Brain microvascular endothelial cell (primary cell): ENCODE measurements around the gene GNA14.
"Not testable (repeated sequence)": the region's sequence is repeated elsewhere in the genome, so short reads cannot be mapped to it uniquely, and the experiment has no call there.

Experiments used
- DNase-seq: peaks from one replicate; pipeline ENCODE4 v3.0.0-alpha.2; 2020
- H3K27ac ChIP-seq: fragments of 250-450 bp; sonication (Bioruptor Pico); 2 replicates; pipeline ENCODE4 v1.5.1; 2020; ENCODE audit warnings: mild to moderate bottlenecking, moderate library complexity
- H3K27me3 ChIP-seq: fragments of 250-450 bp; sonication (Bioruptor Pico); replicated peaks from 2 replicates; pipeline ENCODE4 v1.5.1; 2020; ENCODE audit warnings: mild to moderate bottlenecking
- H3K36me3 ChIP-seq: fragments of 250-450 bp; sonication (Bioruptor Pico); replicated peaks from 2 replicates; pipeline ENCODE4 v1.5.1; 2020; ENCODE audit warnings: mild to moderate bottlenecking
- H3K4me3 ChIP-seq: 2 replicates; pipeline ENCODE4 v1.5.1; 2011; ENCODE audit warnings: low read depth, mild to moderate bottlenecking, control low read depth, low read length, moderate library complexity
- in situ Hi-C: cut with HindIII; loops from 2 replicates; pipeline ENCODE4 v1.10.0; 2017; ENCODE audit warnings: low sequenced_read_pairs, low pct_ligation_motif_present
- TF ChIP-seq, protein P1 (sequence below): IDR thresholded peaks from 2 replicates; pipeline ENCODE4 v1.5.1; 2011; ENCODE audit warnings: low read depth, mild to moderate bottlenecking, moderate library complexity, low read length, control low read depth, inconsistent platforms; ENCODE audit errors: missing control alignments

GNA14 gene

DNA sequence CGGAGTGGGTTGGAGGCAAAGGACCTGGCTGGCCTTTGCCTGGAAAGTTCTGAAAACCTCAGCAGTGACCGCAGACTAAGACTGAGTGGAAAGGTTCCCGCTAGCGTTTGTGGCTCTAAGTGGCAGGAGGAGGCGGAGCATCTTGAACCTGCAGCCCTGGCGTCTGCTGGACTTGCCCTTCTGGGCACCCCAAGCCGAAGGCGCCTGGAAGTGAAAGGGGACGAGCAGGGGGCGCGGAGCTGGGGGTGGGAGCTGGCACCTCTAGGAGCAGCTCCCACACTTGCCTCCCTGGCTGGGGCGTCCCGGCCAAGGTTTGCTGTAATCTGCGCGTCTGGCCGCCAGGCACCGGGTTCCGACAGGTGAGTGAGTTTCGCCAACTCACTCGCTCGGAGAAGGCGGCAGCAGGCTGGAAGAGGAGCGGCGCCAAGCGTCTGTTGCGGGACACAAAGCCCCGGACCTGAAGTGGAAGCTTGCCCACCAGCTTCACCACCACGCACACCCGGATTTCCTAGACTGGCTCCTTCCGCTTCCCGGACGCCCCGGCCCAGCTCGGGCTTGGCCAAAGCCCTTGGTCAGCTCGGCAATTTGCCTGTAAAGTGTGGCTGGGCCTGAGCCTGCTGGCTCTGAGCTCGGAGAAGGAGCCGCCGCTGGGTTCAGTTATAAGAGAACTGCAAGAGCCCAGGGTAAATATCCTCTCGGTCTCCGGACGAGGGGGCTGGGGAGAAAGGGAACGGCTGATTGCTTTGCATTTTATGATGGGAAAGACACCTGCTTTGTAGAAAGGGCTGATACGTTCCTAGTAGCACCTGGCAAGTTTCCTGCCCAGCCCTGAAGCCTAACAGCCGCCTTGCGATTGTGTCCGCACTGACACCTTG is at the start of gene GNA14:
GNA14 (minus strand) TSS at position 89 of the 875 bp plus-strand sequence. CDS start 529 bp downstream, outside the sequence.
- H3K27me3 ChIP-seq, result peaks cover 15% of the 10 kb centered on the region
- H3K36me3 ChIP-seq, result no peaks in the 10 kb centered on the region
- TF ChIP-seq, protein P1, sequence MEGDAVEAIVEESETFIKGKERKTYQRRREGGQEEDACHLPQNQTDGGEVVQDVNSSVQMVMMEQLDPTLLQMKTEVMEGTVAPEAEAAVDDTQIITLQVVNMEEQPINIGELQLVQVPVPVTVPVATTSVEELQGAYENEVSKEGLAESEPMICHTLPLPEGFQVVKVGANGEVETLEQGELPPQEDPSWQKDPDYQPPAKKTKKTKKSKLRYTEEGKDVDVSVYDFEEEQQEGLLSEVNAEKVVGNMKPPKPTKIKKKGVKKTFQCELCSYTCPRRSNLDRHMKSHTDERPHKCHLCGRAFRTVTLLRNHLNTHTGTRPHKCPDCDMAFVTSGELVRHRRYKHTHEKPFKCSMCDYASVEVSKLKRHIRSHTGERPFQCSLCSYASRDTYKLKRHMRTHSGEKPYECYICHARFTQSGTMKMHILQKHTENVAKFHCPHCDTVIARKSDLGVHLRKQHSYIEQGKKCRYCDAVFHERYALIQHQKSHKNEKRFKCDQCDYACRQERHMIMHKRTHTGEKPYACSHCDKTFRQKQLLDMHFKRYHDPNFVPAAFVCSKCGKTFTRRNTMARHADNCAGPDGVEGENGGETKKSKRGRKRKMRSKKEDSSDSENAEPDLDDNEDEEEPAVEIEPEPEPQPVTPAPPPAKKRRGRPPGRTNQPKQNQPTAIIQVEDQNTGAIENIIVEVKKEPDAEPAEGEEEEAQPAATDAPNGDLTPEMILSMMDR, result peak; percentile 21
- H3K27ac ChIP-seq, result no peak within 1 kb of the TSS
- H3K4me3 ChIP-seq, result peak within 1 kb of the TSS; percentile 58
- in situ Hi-C loops, result no loop called here
- DNase-seq, result no peak

DNA sequence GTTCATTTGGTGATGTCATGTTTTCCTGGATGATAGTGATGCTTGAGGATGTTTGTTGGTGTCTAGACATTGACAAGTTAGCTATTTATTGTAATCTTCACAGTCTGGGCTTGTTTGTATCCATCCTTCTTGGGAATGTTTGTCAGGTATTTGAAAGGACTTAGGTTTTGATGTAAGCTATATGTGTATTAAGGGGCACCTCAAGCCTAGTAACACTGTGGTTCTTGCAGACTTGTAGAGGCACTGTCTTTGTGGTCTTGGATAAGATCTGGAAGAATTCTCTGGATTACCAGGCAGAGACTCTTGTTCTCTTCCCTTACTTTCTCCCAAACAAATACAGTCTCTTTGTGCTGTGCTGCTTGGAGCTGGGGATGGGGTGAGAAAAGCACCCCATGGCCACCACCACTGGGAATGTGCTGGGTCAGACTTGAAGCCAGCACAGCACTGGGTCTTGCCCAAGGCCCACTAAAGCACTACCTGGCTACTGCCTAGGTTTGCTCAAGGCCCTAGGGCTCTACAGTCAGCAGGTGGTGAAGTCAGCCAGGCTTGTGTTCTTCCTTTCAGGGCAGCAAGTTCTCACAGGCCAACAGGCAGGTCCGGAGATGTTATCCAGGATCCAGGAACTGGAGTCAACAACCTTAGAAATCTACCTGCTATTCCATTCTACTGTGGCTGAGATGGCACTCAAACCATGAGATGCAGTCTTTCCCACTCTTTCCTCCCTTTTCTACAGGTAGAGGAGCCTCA is 49.3 kb upstream of the GNA14 start:
- Histone ChIP-seq H3K27ac (no peak overlapping the region), H3K27me3 (no peaks in the 10 kb centered on the region), H3K4me3 (no peak overlapping the region), H3K36me3 (no peaks in the 10 kb centered on the region)
- TF ChIP-seq, protein P1, result no peak
- no peak for DNase-seq
- in situ Hi-C loops, result no loop called here

DNA sequence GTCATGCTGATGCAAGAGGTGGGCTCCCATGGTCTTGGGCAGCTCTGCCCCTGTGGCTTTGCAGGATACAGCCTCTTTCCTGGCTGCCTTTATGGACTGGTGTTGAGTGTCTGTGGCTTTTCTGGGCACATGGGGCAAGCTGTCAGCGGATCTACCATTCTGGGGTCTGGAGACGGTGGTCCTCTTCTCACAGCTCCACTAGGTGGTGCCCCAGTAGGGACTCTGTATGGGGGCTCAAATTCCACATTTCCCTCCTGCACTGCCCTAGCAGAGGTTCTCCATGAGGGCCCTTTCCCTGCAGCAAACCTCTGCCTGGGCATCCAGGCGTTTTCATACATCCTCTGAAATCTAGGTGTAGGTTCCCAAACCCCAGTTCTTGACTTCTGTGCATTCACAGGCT is 42.6 kb upstream of the GNA14 start:
- in situ Hi-C loops, H3K27me3 ChIP-seq, H3K27ac ChIP-seq, DNase-seq, H3K4me3 ChIP-seq, H3K36me3 ChIP-seq: not testable (repeated sequence)

DNA sequence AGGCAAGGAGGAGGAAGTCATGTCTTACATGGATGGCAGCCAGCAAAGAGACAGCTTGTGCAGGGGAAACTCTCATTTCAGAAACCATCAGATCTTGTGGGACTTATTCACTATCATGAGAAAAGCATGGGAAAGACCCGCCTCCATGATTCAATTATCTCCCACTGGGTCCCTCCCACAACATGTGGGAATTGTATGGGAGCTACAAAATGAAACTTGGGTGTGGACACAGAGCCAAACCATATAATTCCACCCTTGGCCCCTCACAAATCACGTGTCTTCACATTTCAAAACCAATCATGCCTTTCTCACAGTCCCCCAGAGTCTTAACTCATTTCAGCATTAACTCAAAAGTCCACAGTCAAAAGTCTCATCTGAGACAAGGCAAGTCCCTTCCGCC is 42.0 kb upstream of the GNA14 start:
- H3K4me3 ChIP-seq, in situ Hi-C loops, H3K27ac ChIP-seq, H3K36me3 ChIP-seq, DNase-seq, H3K27me3 ChIP-seq: not testable (repeated sequence)

DNA sequence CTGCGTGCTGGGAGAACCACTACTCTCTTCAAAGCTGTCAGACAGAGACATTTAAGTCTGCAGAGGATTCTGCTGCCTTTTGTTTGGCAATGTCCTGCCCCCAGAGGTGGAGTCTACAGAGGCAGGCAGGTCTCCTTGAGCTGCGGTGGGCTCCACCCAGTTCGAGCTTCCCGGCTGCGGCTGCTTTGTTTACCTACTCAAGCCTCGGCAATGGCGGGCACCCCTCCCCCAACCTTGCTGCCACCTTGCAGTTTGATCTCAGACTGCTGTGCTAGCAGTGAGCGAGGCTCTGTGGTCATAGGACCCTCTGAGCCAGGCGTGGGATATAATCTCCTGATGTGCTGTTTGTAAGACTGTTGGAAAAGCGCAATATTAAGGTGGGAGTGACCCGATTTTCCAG is 39.6 kb upstream of the GNA14 start:
- in situ Hi-C loops, H3K4me3 ChIP-seq, H3K27me3 ChIP-seq, H3K36me3 ChIP-seq, H3K27ac ChIP-seq, DNase-seq: not testable (repeated sequence)

DNA sequence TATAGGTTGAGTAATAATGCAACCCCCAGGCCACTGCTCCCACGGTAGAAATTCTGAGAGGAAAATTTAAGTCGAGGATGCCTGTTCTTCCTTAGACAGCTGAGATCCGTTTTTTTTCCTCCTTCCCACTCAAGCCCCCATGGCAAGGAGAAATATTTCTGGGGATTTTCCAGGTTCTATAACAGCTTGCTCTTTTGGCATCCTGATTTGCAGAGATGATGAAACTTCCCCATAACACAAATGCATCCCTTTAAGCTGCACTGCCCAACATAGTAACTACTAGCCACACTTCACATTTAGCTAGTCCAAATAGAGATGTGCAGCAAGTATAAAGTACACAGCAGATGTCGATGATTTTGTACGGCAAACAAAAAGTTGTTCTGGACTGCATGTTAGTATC is 32.5 kb upstream of the GNA14 start:
- in situ Hi-C loops, result no loop called here
- no peak overlapping the region for H3K27ac ChIP-seq
- TF ChIP-seq, protein P1, result no peak
- no peaks in the 10 kb centered on the region for H3K36me3 ChIP-seq
- no peak for DNase-seq
- H3K4me3 ChIP-seq, result no peak overlapping the region
- no peaks in the 10 kb centered on the region for H3K27me3 ChIP-seq

DNA sequence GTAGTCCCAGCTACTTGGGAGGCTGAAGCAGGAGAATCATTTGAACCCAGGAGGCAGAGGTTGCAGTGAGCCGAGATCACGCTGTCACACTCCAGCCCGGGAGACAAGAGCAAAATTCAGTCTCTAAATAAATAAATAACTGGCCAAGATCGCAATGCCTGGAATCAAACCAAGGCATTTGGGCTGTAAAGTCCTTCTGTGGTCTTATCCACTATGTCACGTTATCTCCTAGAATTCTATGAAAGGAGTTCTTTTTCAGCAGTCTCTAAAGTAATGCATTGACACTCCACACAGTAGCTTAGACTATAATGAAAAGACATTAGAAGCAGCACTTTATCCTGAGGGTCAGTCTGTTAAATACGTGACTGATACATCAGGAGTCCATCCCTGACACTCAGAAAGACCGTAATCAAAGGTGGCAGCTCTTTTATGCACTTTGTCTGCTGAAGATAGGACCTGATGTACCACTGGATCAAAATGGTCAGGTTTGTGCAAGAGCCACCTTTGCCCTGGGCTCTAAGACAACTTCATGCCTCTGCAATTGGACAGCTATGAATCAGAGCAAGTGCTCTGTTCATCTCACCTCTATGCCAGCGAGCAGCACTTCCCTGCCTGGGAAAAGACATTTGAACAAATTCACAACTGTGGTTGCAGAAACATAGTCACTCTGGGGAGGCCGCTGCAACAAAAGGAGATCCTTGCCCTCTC is 31.7 kb upstream of the GNA14 start:
- H3K36me3 ChIP-seq, result no peaks in the 10 kb centered on the region
- H3K27ac ChIP-seq, result no peak overlapping the region
- H3K4me3 ChIP-seq, result no peak overlapping the region
- in situ Hi-C loops, result no loop called here
- no peak for DNase-seq
- TF ChIP-seq, protein P1, result no peak
- no peaks in the 10 kb centered on the region for H3K27me3 ChIP-seq
